SK-N-SH (cell line): ENCODE measurements around the gene DSP. TPM values are rescaled to one million over a fixed set of nuclear protein-coding genes. Genes with fewer than 3 reads are reported as not detected.

ENCODE experiments used
- CTCF ChIA-PET: fragments of 300-600, 350-600 bp; formaldehyde crosslinking; extraction: SDS; loops from one replicate; lab custom pipeline; 2021; lab: Yijun Ruan, JAX
- POLR2A ChIA-PET: fragments of 350-600 bp; sonication (Branson Sonifier 250); formaldehyde crosslinking; extraction: SDS; loops from one replicate; lab custom pipeline; 2020; ENCODE audit warnings: antibody characterized with exemption, inconsistent platforms; lab: Yijun Ruan, JAX
- DNase-seq: peaks from one replicate; pipeline ENCODE4 v3.0.0; 2012
- H2AFZ ChIP-seq: fragments of 200-600 bp; sonication (generic); 2 replicates; pipeline ENCODE4 v1.8.1; 2016; ENCODE audit warnings: antibody characterized with exemption, mild to moderate bottlenecking, low read depth
- H3F3A ChIP-seq: fragments of 200-600 bp; sonication (generic); replicated peaks from 2 replicates; pipeline ENCODE3; 2016; ENCODE audit warnings: antibody characterized with exemption, mild to moderate bottlenecking; ENCODE audit not compliant: insufficient read depth
- H3K27ac ChIP-seq, 2 experiments: fragments of 200-500 bp in 1 of 2; fragments of 200-600 bp in 1 of 2; sonication (Bioruptor generic) in 1 of 2; sonication (generic), shearing (Covaris generic) in 1 of 2; 2 replicates each; pipeline versions ENCODE4 v1.5.1 to v1.6.1; 2014 to 2016; ENCODE audit warnings: low read depth in 2 of 2, inconsistent platforms in 1 of 2, low read length in 1 of 2, mild to moderate bottlenecking in 1 of 2, mixed read lengths in 1 of 2
- H3K27me3 ChIP-seq: fragments of 200-600 bp; sonication (generic), shearing (Covaris generic); 2 replicates; pipeline ENCODE4 v1.6.1; 2016; ENCODE audit warnings: mixed run types; ENCODE audit not compliant: insufficient read depth
- H3K36me3 ChIP-seq, 2 experiments: fragments of 200-500 bp in 1 of 2; fragments of 200-600 bp in 1 of 2; sonication (Bioruptor generic) in 1 of 2; sonication (generic) in 1 of 2; replicated peaks in 1 of 2; 2 replicates each; pipeline versions ENCODE3 to v1.5.1; 2014 to 2016; ENCODE audit warnings: low read length in 1 of 2, mild to moderate bottlenecking in 1 of 2; ENCODE audit not compliant: insufficient read depth in 2 of 2, control insufficient read depth in 1 of 2
- H3K4me1 ChIP-seq, 2 experiments: fragments of 200-500 bp in 1 of 2; fragments of 200-600 bp in 1 of 2; sonication (Bioruptor generic) in 1 of 2; sonication (generic), shearing (Covaris generic) in 1 of 2; 2 replicates each; pipeline versions ENCODE4 v1.5.1 to v1.6.1; 2014 to 2016; ENCODE audit warnings: low read depth in 1 of 2, low read length in 1 of 2, mixed run types in 1 of 2; ENCODE audit not compliant: insufficient read depth in 2 of 2, control insufficient read depth in 1 of 2
- H3K4me2 ChIP-seq: fragments of 200-600 bp; sonication (generic), shearing (Covaris generic); 2 replicates; pipeline ENCODE4 v1.6.1; 2017; ENCODE audit warnings: mixed run types
- H3K4me3 ChIP-seq, 2 experiments: fragments of 200-500 bp in 1 of 2; fragments of 200-600 bp in 1 of 2; sonication (Bioruptor generic) in 1 of 2; sonication (generic), shearing (Covaris generic) in 1 of 2; 2 replicates each; pipeline versions ENCODE4 v1.5.1 to v1.8.1; 2014 to 2016; ENCODE audit warnings: low read depth in 2 of 2, inconsistent platforms in 1 of 2, low read length in 1 of 2, mild to moderate bottlenecking in 1 of 2, mixed read lengths in 1 of 2, moderate library complexity in 1 of 2
- H3K79me2 ChIP-seq: fragments of 200-600 bp; sonication (generic); 2 replicates; pipeline ENCODE4 v1.8.1; 2017; ENCODE audit warnings: mild to moderate bottlenecking; ENCODE audit not compliant: insufficient read depth
- H3K9ac ChIP-seq: fragments of 200-600 bp; sonication (generic); 2 replicates; pipeline ENCODE4 v1.6.1; 2017; ENCODE audit warnings: mixed run types
- H3K9me2 ChIP-seq: fragments of 200-600 bp; sonication (generic); 2 replicates; pipeline ENCODE4 v1.6.1; 2017; ENCODE audit warnings: mixed run types
- H3K9me3 ChIP-seq: fragments of 200-600 bp; sonication (generic); 2 replicates; pipeline ENCODE4 v1.6.1; 2017; ENCODE audit warnings: mixed run types, mild to moderate bottlenecking, moderate library complexity
- H4K20me1 ChIP-seq: fragments of 200-600 bp; sonication (generic); 2 replicates; pipeline ENCODE4 v1.6.1; 2017; ENCODE audit warnings: mild to moderate bottlenecking, mixed run types; ENCODE audit not compliant: insufficient read depth
- CHD2 ChIP-seq: fragments of 150-350 bp; IDR thresholded peaks from 2 replicates; pipeline ENCODE4 v1.6.1; 2018; ENCODE audit warnings: low read length; ENCODE audit not compliant: partially characterized antibody
- CTCF ChIP-seq: fragments of 200-600 bp; sonication (generic); IDR thresholded peaks from 2 replicates; pipeline ENCODE4 v1.6.1; 2017; ENCODE audit warnings: antibody characterized with exemption, mild to moderate bottlenecking, moderate library complexity
- ELF1 ChIP-seq: IDR thresholded peaks from 2 replicates; pipeline ENCODE4 v1.4.0; 2012
- EP300 ChIP-seq, 2 experiments: IDR thresholded peaks; 2 replicates each; pipeline versions ENCODE4 v1.4.0 to v1.6.1; 2012; ENCODE audit warnings: borderline replicate concordance in 1 of 2, low read depth in 1 of 2, low read length in 1 of 2
- EZH2phosphoT487 ChIP-seq: fragments of 200-600 bp; sonication (generic); IDR thresholded peaks from 2 replicates; pipeline ENCODE4 v1.6.1; 2017; ENCODE audit warnings: low read depth, mixed run types, mild to moderate bottlenecking, antibody characterized with exemption, moderate library complexity, borderline replicate concordance
- FOXJ3 ChIP-seq: sonication (generic); formaldehyde crosslinking; IDR thresholded peaks from 2 replicates; pipeline ENCODE4 v1.5.1; 2020; ENCODE audit warnings: mild to moderate bottlenecking, missing genetic modification reagents
- GATA2 ChIP-seq: sonication (generic); formaldehyde crosslinking; IDR thresholded peaks from 2 replicates; pipeline ENCODE4 v1.5.0; 2020; ENCODE audit warnings: mild to moderate bottlenecking, missing genetic modification reagents
- IRF3 ChIP-seq: fragments of 150-350 bp; IDR thresholded peaks from 2 replicates; pipeline ENCODE4 v1.6.1; 2016; ENCODE audit warnings: mild to moderate bottlenecking, low read depth, low read length
- JUND ChIP-seq: IDR thresholded peaks from 2 replicates; pipeline ENCODE4 v1.4.0; 2012
- MAX ChIP-seq: IDR thresholded peaks from 2 replicates; pipeline ENCODE4 v1.4.0; 2012; ENCODE audit warnings: low read depth
- PBX3 ChIP-seq: IDR thresholded peaks from 2 replicates; pipeline ENCODE4; 2012
- POLR2AphosphoS5 ChIP-seq: IDR thresholded peaks from 2 replicates; pipeline ENCODE4 v1.6.1; 2012; ENCODE audit warnings: low read depth, low read length
- REST ChIP-seq: IDR thresholded peaks from 2 replicates; pipeline ENCODE4 v1.6.1; 2012; ENCODE audit warnings: mild to moderate bottlenecking, low read depth, low read length, moderate library complexity
- RFX5 ChIP-seq: IDR thresholded peaks from 2 replicates; pipeline ENCODE4 v1.6.1; 2012; ENCODE audit warnings: mild to moderate bottlenecking, improper control_type of control experiment, low read length
- RXRA ChIP-seq: IDR thresholded peaks from 2 replicates; pipeline ENCODE4 v1.4.0; 2012; ENCODE audit warnings: low read depth, mild to moderate bottlenecking, borderline replicate concordance
- SIN3A ChIP-seq: IDR thresholded peaks from 2 replicates; pipeline ENCODE4 v1.6.1; 2012; ENCODE audit warnings: low read depth, mild to moderate bottlenecking, low read length, moderate library complexity, borderline replicate concordance
- TCF12 ChIP-seq: IDR thresholded peaks from 2 replicates; pipeline ENCODE4 v1.4.0; 2012
- YY1 ChIP-seq: IDR thresholded peaks from 2 replicates; pipeline ENCODE4 v1.4.0; 2012; ENCODE audit warnings: low read depth, mild to moderate bottlenecking
- ZBTB33 ChIP-seq: IDR thresholded peaks from 2 replicates; pipeline ENCODE4 v1.4.0; 2012; ENCODE audit warnings: low read depth, borderline replicate concordance
- WGBS: methylation state at CpG from one replicate; pipeline ENCODE4 v1.1.6; 2017; ENCODE audit warnings: low lambda C conversion rate; 5-methylcytosine and 5-hydroxymethylcytosine counted together
- polyA plus RNA-seq, 3 experiments: library from polyadenylated mRNA; depleted of rRNA; stranded (reverse); fragments of >200 nt; gene quantifications; 2 replicates each; pipeline ENCODE4 v1.2.3, GENCODE V29; 2012

Gene DSP
- polyA plus RNA-seq, 1 of the 3 experiments (the other 2 are of a cell fraction) = 0.02 TPM

GRCh38 chr6:7578516-7578915 is 37.0 kb downstream of the DSP start:
- no peak overlapping the region for H2AFZ ChIP-seq
- ChIA-PET CTCF (no interaction called here), POLR2A (no interaction called here)
- no peak overlapping the region for H3K4me2 ChIP-seq
- TF ChIP-seq TCF12 = no peak
- H3K4me3 ChIP-seq = no peak overlapping the region
- H4K20me1 ChIP-seq = no peaks in the 10 kb centered on the region
- H3K9ac ChIP-seq = no peak overlapping the region
- no peaks in the 10 kb centered on the region for H3F3A ChIP-seq
- WGBS = 6% methylated on average over 2 of the region's 2 CpGs
- no peak overlapping the region for H3K27ac ChIP-seq
- no peaks in the 10 kb centered on the region for H3K36me3 ChIP-seq
- no peaks in the 10 kb centered on the region for H3K4me1 ChIP-seq
- no peaks in the 10 kb centered on the region for H3K9me2 ChIP-seq
- no peaks in the 10 kb centered on the region for H3K79me2 ChIP-seq
- H3K9me3 ChIP-seq = no peaks in the 10 kb centered on the region
- peaks cover 57% of the 10 kb centered on the region; the same call in 1 of the 2 replicates for H3K27me3 ChIP-seq
- DNase-seq = no peak

GRCh38 chr6:7578931-7579330 is 37.5 kb downstream of the DSP start:
- POLR2A ChIA-PET = no interaction called here
- WGBS = 22% methylated on average over 2 of the region's 2 CpGs
- no peak overlapping the region for H3K27ac ChIP-seq
- no peak overlapping the region for H3K4me2 ChIP-seq
- H2AFZ ChIP-seq = no peak overlapping the region
- H3K36me3 ChIP-seq = no peaks in the 10 kb centered on the region
- no peaks in the 10 kb centered on the region for H3K79me2 ChIP-seq
- no peaks in the 10 kb centered on the region for H3F3A ChIP-seq
- no peak for DNase-seq
- H3K9ac ChIP-seq = no peak overlapping the region
- no peaks in the 10 kb centered on the region for H4K20me1 ChIP-seq
- no peaks in the 10 kb centered on the region for H3K4me1 ChIP-seq
- H3K9me3 ChIP-seq = no peaks in the 10 kb centered on the region
- no peak overlapping the region for H3K4me3 ChIP-seq
- CTCF ChIA-PET = no interaction called here
- peaks cover 61% of the 10 kb centered on the region; the same call in 1 of the 2 replicates for H3K27me3 ChIP-seq
- H3K9me2 ChIP-seq = no peaks in the 10 kb centered on the region
- no peak for TF ChIP-seq RXRA
- no peak for TF ChIP-seq RFX5
- no peak for TF ChIP-seq EP300 (IDR thresholded peaks at IDR 0.05; ENCODE audit: borderline replicate concordance in 1 of 2, low read depth in 1 of 2, low read length in 1 of 2)
- no peak for TF ChIP-seq FOXJ3
- no peak for TF ChIP-seq ZBTB33
- no peak for TF ChIP-seq PBX3
- TF ChIP-seq CTCF = no peak
- no peak for TF ChIP-seq EZH2phosphoT487
- TF ChIP-seq POLR2AphosphoS5 = no peak
- no peak for TF ChIP-seq GATA2 (CRISPR knock-in tag)
- no peak for TF ChIP-seq CHD2
- no peak for TF ChIP-seq JUND
- no peak for TF ChIP-seq IRF3
- no peak for TF ChIP-seq SIN3A
- no peak for TF ChIP-seq MAX
- no peak for TF ChIP-seq ELF1
- TF ChIP-seq REST = no peak
- TF ChIP-seq YY1 = no peak
